GM19043 (cell line): ENCODE measurements around the gene TNC.
"Not testable (repeated sequence)": the region's sequence is repeated elsewhere in the genome, so short reads cannot be mapped to it uniquely, and the experiment has no call there.

Experiments
- ATAC-seq: cut with Tn5 transposase; IDR thresholded peaks from one replicate; pipeline ENCODE4 v1.9.1; 2021; ENCODE audit warnings: low read depth; ENCODE audit not compliant: unreplicated experiment

Gene TNC

DNA sequence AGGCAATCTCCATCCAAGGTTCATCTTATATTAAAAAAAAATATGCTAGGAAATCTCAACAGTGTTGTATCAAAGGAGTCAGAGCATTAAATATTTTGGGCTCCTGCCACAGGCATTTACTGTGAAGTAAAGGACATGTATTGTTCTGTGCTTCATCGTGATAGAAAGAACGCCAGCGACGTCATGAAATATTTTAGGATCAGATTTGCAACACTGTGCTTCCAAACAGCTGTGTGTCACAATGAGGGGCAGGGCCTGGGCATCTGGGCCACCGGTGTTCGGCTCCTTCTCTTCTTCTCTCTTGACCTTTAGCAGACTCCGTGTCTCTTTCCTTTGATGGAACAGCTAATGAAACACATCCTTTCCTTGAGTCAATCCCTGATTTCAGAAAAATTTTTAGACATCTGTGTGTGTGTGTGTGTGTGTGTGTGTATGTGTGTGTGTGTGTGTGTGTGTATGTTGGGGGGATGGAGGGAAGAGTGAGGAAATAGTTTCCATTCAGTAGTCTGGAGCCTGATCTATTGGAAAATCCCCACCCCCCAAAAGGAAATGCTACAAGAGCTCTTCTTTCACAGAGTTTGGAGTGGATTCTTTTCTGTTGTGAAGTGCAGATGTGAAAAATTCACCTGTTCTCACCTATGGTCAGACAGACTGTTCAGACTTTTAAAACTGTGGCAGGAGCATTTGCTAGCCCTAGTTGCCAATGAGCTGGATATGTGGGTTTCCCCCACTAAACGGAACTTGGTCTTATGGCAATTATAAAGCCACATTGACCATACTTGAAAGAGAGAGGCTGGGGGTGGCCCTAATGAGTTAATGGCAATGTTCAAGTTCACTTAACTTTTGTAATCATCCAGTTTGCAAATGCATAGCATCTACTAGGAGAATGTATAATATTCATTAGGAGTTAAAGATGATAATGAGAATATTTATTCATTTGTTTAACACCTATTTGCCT, 18.1 kb upstream of the TNC start:
- ATAC-seq = no peak

DNA sequence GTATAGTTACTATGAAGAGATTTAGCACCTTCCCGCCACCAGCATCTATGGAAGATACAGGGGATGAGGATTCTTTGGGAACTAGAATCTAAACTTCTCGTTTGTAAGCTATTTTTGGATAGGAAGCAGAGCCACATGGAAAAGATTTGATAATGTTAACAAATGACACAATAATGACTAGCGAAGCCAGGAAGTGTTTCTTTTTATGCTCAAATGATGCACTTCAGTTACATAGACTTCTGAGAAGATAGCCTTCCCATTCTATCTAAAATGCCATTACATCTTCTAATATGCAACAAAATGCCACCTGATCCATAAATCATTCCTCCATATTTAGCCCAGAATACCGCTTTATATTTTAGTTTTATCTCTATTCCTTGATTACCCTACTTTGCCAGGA, 17.0 kb upstream of the TNC start:
- ATAC-seq = no peak

DNA sequence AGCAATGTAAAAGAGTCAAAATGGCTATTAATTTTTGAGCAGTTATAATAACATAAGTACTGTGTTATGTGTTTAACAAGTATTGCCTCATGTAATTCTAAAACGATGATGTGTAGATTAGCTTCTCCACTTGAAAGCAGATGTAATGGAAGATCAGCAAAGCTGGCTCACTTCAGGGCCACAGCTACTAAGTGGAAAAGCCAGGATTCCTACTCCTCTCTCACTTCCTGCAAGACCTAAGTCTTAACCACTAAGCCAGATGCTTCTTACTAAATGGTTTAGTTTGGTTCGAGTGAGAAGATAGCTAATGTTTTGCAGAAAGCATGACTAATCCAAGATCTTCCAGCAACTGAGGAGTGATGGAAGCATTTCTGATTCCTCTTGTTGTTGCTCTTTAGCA, 15.7 kb upstream of the TNC start:
- no peak for ATAC-seq

DNA sequence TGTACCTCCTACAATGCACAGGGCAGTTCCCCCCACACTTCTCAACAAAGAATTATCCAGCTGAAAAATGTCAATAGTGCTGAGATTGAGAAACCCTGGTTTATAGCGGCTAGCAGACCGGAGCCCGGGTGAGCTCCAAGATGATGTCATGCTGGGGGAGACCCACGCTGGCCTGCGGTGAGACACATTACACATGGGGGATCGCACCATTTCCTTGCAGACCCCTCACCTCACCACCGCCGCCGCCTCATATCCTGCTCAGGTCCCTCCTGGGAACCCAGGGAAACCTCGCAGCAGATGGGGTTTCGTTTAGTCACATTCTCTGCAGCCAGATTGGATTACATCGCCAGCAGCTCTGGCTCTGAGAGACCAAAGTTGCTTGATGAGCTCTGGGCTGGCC, 14.7 kb upstream of the TNC start:
- ATAC-seq = no peak

DNA sequence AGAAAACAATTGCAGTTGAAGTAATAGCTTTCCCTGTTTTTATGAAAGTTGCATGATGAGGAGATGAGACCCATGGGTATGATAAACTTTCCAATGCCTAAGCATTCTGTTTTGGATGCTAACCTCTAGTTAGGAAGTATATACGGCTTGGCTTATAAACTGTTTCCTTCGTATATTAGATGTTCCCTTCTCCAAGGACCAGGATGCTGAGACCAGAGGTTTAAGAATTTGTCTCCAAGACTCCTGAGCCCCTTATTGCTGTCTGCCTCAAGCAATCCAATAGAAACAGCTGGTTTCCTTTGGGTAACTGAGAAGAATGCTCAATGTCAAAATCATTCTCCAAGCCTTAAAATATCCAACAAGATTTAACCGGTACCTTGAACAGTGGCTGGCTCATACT, 12.2 kb upstream of the TNC start:
- no peak for ATAC-seq

- ATAC-seq = not testable (repeated sequence)
Measured at GRCh38 chr9:115128726-115129125, 10.8 kb upstream of the TNC start.

GRCh38 chr9:115127191-115127817, 9.3 kb upstream of the TNC start:
- ATAC-seq = no peak

DNA sequence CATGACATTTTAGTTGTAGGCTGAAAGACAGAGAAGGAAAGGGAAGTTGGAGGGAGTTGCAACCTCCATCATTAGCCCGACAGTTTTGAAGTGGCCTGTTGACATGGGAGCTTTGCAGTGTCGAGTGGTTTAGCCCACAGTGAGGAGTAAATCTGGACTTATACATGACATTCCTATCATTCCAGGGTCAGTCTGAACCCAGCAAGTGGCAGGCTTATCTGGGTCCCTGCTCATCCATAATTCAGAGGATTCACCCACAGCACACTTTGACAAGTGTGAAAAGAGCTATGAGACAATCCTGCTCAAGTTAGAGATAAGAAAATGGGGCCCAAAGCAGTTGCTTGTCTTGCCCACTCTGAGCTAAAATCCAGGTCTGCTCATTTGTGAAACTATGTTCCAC, 8.4 kb upstream of the TNC start:
- ATAC-seq = no peak

GRCh38 chr9:115122937-115123336, 5.0 kb upstream of the TNC start:
- no peak for ATAC-seq

DNA sequence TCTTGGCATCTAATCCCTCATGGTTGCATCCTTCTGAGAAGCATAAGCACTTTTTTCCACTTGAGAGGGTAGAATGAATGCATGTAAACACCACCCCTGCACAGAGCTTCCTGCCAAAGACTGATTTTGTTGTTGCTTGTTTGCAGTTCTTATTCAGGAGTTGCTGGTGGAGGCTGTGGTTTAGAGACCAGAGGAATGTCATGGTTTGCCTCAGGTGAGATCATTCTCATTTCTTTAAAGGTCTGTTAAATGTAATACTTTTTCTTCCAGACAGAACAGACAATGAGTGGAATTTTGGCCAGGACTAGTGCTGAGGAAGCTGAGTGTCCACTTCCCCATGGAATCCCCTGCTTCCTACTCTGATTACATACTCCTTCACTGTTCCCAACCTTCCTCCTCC, 3.2 kb upstream of the TNC start:
- no peak for ATAC-seq

- no peak for ATAC-seq
Measured at GRCh38 chr9:115118879-115119218, 892 bp upstream of the TNC start.

DNA sequence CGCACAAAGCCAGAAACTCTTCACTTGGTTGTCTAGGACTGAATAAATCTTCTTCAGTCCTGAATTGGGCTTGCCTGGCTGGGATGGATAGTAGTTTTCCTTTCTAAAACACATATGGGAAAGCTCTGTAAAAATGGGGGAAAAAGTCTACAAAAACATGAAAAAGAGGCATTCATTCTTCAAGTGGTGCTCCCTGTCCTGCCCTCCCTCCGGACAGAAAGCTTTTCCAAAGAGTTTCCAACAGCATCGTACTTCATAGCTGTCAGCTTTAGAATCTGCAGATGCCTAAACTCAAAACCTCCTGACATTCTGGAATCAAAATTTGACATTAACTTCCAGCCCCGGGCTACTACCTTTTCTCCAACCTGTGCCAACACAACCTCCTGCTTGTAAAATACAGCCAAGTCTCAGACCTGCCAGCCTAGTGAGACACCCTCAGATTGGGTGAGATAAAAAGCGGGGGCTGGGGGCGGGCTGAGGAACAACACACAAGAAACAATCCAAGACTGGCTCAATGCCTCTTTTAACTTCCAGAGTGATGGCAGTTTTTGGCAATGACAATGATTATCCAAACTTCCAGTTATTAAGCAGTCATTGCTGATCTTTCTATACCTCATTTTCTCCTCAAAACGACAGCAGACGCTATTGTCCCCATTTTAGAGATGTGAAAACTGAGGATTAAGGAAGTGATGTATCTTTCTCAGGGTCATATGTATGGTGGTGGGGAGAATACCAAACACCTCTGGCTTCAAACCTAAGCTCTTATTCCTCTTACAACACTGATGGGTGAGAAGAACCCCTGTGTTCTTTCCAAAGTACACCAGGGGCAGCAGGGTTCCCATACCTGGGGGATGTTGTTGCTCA, 1.3 kb downstream of the TNC start:
- ATAC-seq = no peak

DNA sequence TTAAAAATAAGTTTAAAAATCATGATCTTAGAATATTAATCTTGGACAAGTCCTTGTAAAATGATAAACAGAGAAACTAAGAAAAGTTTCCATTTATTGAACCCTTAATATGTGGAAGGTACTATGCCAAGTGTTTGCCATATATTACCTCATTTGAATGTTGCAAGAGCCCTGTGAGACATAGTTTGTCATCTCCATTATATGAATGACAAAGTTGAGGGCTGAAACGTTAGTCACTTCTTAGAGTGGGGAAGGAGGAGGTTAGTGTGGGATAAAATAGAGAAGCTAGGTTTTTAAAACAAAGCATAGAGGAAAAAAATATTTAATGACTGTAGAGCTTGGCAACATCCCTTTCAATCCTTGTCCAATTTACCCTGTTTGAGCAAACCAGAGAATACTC, 2.0 kb downstream of the TNC start:
- no peak for ATAC-seq

DNA sequence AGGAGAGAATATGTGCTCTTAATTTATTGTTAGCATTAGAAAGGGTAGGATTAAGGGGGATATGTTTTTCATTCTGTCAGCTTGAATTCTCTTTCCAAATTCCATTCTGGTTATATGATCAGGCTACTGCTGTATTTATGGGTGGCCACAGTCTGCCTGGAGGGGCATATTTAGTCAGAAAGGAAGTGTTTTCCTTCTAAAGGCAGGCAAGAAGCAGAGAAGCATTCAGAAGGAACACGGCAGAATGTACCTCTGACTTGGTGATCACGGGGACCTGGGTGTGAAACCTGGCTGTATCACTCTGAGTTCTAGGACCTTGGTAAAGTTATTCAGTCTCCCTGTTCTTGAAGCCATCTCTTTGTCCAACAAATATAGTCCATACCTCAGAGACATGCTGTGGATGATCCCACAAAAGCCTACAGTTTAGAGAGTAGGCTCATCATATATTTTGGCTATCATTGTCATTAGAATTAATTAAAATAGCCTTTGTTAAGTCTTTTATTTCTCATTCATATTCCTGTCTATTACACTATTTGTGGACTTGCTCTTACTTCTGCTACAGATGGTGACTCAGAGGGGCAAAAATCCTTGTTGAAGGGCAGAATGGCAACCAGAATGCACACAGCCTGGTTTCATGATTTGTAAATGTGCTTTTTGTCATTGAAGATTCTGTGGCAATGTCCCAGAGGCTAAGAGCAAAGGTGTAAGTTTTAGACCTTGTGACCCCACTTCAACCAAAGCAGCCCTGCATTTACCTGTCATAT, 2.7 kb downstream of the TNC start:
- ATAC-seq = no peak

GRCh38 chr9:115114546-115114945, 3.4 kb downstream of the TNC start:
- ATAC-seq = no peak

- ATAC-seq = no peak
Measured at GRCh38 chr9:115114084-115114483, 3.9 kb downstream of the TNC start.

GRCh38 chr9:115111874-115112273, 6.1 kb downstream of the TNC start:
- no peak for ATAC-seq

- ATAC-seq = no peak
Measured at GRCh38 chr9:115109486-115109885, 8.5 kb downstream of the TNC start.

GRCh38 chr9:115107701-115108100, 10.3 kb downstream of the TNC start:
- ATAC-seq = no peak

- no peak for ATAC-seq
Measured at GRCh38 chr9:115106642-115107041, 11.3 kb downstream of the TNC start.

- no peak for ATAC-seq
Measured at GRCh38 chr9:115106001-115106400, 12.0 kb downstream of the TNC start.
